HL-60 (cell line): ENCODE data around the gene ATP2B2.
A peak's percentile ranks its signal among the peaks of the same experiment; 100 is the strongest.

Experiments used
- DNase-seq, 2 experiments: peaks; one replicate each; pipeline ENCODE4 v3.0.0-alpha.2; 2010 to 2020; ENCODE audit warnings: low read depth in 1 of 2, low spot score in 1 of 2
- H3K27ac ChIP-seq: fragments of 250-450 bp; sonication (Bioruptor Pico); replicated peaks from 2 replicates; pipeline ENCODE4 v1.5.1; 2020; ENCODE audit warnings: mild to moderate bottlenecking, moderate library complexity
- H3K27me3 ChIP-seq: fragments of 250-450 bp; sonication (Bioruptor Pico); 2 replicates; pipeline ENCODE4 v1.5.1; 2021; ENCODE audit warnings: mild to moderate bottlenecking, moderate library complexity; ENCODE audit not compliant: insufficient read depth, poor library complexity, severe bottlenecking
- H3K4me3 ChIP-seq: replicated peaks from 2 replicates; pipeline ENCODE4 v1.5.1; 2011; ENCODE audit warnings: mild to moderate bottlenecking, control low read depth, low read length; ENCODE audit not compliant: insufficient read depth
- GABPA ChIP-seq: IDR thresholded peaks from 2 replicates; pipeline ENCODE4 v1.6.1; 2012; ENCODE audit warnings: low read depth
- POLR2AphosphoS5 ChIP-seq: IDR thresholded peaks from 2 replicates; pipeline ENCODE4 v1.6.1; 2012; ENCODE audit warnings: low read depth
- REST ChIP-seq: IDR thresholded peaks from 2 replicates; pipeline ENCODE4 v1.6.1; 2012; ENCODE audit warnings: low read depth; ENCODE audit not compliant: insufficient replicate concordance
- SPI1 ChIP-seq: IDR thresholded peaks from 2 replicates; pipeline ENCODE4 v1.6.1; 2012; ENCODE audit warnings: low read depth, mild to moderate bottlenecking, borderline replicate concordance
- TF ChIP-seq, protein P1 (sequence below): IDR thresholded peaks from one replicate; pipeline ENCODE4 v1.5.1; 2011; ENCODE audit warnings: low read length, control low read depth, inconsistent platforms; ENCODE audit not compliant: insufficient read depth

ATP2B2 gene

DNA sequence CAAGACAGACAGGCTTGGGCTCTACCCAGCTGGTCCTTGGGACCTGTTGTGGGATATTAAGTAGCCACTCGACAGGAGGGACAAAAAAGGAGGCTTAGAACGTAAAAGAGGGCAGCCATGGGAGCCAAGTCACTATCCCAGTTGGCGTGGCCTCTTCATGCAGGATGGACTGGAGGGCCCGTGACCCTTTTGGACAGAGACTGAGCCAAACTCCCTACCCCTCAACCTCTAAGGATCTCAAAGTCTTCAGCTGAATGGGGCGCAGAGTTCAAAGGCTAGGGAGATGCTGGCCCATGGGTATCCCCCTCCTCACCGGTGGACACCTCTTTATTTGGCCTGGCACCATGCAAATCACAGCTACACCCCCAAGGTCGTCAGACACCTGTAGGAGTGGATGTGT is 126.6 kb downstream of the ATP2B2 start:
- Histone ChIP-seq H3K27me3 (no peaks in the 10 kb centered on the region), H3K4me3 (no peak overlapping the region), H3K27ac (no peak overlapping the region)
- no peak for TF ChIP-seq REST
- TF ChIP-seq GABPA: no peak
- TF ChIP-seq SPI1: no peak
- TF ChIP-seq, protein P1, sequence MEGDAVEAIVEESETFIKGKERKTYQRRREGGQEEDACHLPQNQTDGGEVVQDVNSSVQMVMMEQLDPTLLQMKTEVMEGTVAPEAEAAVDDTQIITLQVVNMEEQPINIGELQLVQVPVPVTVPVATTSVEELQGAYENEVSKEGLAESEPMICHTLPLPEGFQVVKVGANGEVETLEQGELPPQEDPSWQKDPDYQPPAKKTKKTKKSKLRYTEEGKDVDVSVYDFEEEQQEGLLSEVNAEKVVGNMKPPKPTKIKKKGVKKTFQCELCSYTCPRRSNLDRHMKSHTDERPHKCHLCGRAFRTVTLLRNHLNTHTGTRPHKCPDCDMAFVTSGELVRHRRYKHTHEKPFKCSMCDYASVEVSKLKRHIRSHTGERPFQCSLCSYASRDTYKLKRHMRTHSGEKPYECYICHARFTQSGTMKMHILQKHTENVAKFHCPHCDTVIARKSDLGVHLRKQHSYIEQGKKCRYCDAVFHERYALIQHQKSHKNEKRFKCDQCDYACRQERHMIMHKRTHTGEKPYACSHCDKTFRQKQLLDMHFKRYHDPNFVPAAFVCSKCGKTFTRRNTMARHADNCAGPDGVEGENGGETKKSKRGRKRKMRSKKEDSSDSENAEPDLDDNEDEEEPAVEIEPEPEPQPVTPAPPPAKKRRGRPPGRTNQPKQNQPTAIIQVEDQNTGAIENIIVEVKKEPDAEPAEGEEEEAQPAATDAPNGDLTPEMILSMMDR: no peak
- no peak for TF ChIP-seq POLR2AphosphoS5
- DNase-seq: no peak

GRCh38 chr3:10378246-10378645 is 127.1 kb downstream of the ATP2B2 start:
- Histone ChIP-seq H3K27ac (no peak overlapping the region), H3K27me3 (no peaks in the 10 kb centered on the region), H3K4me3 (no peak overlapping the region)
- peak in 1 of 2 experiments; percentile 35 for DNase-seq
- TF ChIP-seq POLR2AphosphoS5 (no peak), GABPA (no peak), REST (no peak), SPI1 (no peak)
- TF ChIP-seq, protein P1: no peak

GRCh38 chr3:10377148-10377725 is 128.1 kb downstream of the ATP2B2 start:
- DNase-seq: no peak
- TF ChIP-seq REST (no peak), GABPA (no peak), POLR2AphosphoS5 (no peak), SPI1 (no peak)
- TF ChIP-seq, protein P1: no peak
- H3K27ac ChIP-seq: no peak overlapping the region
- no peaks in the 10 kb centered on the region for H3K27me3 ChIP-seq
- no peak overlapping the region for H3K4me3 ChIP-seq
